ACC112 (cell line): Measurements from ENCODE around the gene GRHL1.
"Not testable (repeated sequence)": the region's sequence is repeated elsewhere in the genome, so short reads cannot be mapped to it uniquely, and the experiment has no call there.

Experiments used
- H2AFZ ChIP-seq: fragments of 200-600 bp; sonication (generic); one replicate; pipeline ENCODE4 v1.6.0; 2017; ENCODE audit warnings: antibody characterized with exemption, low read length; ENCODE audit not compliant: unreplicated experiment
- H3K27ac ChIP-seq: fragments of 200-600 bp; sonication (generic); 2 replicates; pipeline ENCODE4 v1.5.1; 2014; ENCODE audit warnings: low read depth, mild to moderate bottlenecking, antibody characterized with exemption, low read length, moderate library complexity
- H3K27me3 ChIP-seq: fragments of 200-600 bp; sonication (generic); 2 replicates; pipeline ENCODE4 v1.6.1; 2014; ENCODE audit warnings: mild to moderate bottlenecking, antibody characterized with exemption, low read length, moderate library complexity, mixed read lengths; ENCODE audit not compliant: insufficient read depth
- H3K36me3 ChIP-seq: fragments of 200-600 bp; sonication (generic); 2 replicates; pipeline ENCODE4 v1.6.1; 2016; ENCODE audit warnings: mild to moderate bottlenecking, antibody characterized with exemption, low read length, moderate library complexity, mixed read lengths; ENCODE audit not compliant: insufficient read depth
- H3K4me1 ChIP-seq: fragments of 200-600 bp; sonication (generic); one replicate; pipeline ENCODE4 v1.6.1; 2016; ENCODE audit warnings: low read length, mixed read lengths; ENCODE audit not compliant: insufficient read depth, unreplicated experiment, control insufficient read depth
- H3K4me3 ChIP-seq: fragments of 200-600 bp; sonication (generic); 2 replicates; pipeline ENCODE4 v1.5.1; 2014; ENCODE audit warnings: mild to moderate bottlenecking, low read depth, low read length
- H3K79me2 ChIP-seq: fragments of 200-600 bp; sonication (generic); one replicate; pipeline ENCODE4 v1.6.0; 2016; ENCODE audit warnings: low read length; ENCODE audit not compliant: control insufficient read depth, unreplicated experiment, insufficient read depth

GRHL1 gene

DNA sequence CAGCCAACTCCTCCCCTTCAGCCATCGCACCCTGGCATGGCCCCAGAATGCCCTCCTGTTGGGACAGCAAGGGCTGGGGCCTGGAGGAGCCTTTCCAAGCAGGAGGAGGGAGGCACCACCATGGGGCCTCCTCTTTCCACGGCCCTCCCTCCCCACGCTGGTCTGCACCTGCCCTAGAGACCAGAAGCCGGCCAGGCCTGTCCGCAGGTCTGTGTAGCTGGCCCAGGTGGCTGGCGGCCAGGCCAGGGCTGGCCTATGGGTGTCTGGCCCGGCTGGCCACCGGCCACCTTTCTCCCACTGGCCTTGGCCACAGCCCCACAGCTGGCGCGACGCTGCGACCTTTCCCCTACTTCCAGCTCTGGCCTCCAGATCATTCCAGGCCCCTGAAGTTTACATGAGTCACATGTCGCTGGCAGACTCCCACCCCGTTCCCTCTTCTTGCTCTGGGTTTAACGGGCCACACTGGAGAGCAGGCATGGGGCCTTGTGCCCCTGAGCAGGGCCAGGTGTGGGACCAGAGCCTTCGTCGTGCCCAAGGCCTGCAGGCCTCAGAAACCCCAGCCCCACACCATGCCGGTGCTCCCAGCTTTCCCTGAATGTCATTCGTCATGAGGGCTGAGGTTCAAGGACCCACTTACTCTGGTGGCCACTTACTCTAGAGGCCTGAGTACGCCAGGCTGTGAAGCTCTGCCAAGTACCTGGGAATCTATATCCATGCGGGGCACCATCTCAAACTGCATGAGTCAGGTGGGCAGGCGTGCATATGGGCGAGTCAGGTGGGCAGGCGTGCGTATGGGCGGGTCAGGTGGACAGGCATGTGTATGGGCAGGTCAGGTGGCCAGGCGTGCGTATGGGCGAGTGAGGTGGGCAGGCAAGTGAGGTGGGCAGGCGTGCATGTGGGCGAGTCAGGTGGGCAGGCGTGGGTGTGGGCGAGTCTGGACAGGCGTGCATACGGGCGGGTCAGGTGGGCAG, 58.6 kb downstream of the GRHL1 start:
- H3K79me2 ChIP-seq: no peaks in the 10 kb centered on the region
- H3K27ac ChIP-seq: no peak overlapping the region
- H3K4me1 ChIP-seq: peaks cover 22% of the 10 kb centered on the region
- H3K27me3 ChIP-seq: no peaks in the 10 kb centered on the region
- H2AFZ ChIP-seq: no peak overlapping the region
- no peaks in the 10 kb centered on the region for H3K36me3 ChIP-seq
- no peak overlapping the region for H3K4me3 ChIP-seq

DNA sequence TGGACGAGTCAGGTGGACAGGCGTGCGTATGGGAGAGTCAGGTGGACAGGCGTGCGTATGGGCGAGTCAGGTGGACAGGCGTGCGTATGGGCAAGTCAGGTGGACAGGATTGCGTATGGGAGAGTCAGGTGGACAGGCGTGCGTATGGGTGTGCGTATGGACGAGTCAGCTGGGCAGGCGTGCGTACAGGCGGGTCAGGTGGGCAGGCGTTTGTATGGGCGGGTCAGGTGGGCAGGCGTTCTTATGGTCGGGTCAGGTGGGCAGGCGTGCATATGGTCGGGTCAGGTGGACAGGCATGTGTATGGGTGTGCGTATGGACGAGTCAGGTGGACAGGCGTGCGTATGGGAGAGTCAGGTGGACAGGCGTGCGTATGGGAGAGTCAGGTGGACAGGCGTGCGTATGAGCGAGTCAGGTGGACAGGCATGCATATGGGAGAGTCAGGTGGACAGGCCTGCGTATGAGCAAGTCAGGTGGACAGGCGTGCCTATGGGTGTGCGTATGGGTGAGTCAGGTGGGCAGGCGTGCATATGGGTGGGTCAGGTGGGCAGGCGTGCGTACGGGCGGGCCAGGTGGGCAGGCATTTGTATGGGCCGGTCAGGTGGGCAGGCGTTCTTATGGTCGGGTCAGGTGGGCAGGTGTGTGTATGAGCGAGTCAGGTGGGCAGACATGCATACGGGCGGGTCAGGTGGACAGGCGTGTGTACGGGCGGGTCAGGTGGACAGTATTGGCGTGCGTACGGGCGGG, 59.5 kb downstream of the GRHL1 start:
- H3K27ac ChIP-seq, H2AFZ ChIP-seq, H3K79me2 ChIP-seq, H3K4me3 ChIP-seq, H3K36me3 ChIP-seq, H3K27me3 ChIP-seq: not testable (repeated sequence)
- peaks cover 22% of the 10 kb centered on the region for H3K4me1 ChIP-seq

DNA sequence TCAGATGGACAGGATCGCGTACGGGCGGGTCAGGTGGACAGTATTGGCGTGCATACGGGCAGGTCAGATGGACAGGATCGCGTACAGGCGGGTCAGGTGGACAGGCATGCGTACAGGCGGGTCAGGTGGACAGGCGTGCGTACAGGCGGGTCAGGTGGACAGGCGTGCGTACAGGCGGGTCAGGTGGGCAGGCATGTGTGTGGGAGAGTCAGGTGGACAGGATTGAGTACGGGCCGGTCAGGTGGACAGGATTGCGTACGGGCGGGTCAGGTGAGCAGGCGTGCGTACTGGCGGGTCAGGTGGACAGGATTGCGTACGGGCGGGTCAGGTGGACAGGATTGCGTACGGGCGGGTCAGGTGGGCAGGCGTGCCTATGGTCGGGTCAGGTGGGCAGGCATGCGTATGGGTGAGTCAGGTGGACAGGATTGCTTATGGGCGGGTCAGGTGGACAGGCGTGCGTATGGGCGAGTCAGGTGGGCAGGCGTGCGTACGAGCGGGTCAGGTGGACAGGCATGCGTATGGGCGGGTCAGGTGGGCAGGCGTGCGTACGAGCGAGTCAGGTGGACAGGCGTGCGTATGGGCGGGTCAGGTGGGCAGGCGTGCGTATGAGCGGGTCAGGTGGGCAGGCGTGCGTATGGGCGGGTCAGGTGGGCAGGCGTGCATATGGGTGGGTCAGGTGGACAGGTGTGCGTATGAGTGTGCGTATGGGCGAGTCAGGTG, 60.3 kb downstream of the GRHL1 start:
- peaks cover 22% of the 10 kb centered on the region for H3K4me1 ChIP-seq
- H3K79me2 ChIP-seq, H3K27me3 ChIP-seq, H3K27ac ChIP-seq, H3K4me3 ChIP-seq, H2AFZ ChIP-seq, H3K36me3 ChIP-seq: not testable (repeated sequence)

DNA sequence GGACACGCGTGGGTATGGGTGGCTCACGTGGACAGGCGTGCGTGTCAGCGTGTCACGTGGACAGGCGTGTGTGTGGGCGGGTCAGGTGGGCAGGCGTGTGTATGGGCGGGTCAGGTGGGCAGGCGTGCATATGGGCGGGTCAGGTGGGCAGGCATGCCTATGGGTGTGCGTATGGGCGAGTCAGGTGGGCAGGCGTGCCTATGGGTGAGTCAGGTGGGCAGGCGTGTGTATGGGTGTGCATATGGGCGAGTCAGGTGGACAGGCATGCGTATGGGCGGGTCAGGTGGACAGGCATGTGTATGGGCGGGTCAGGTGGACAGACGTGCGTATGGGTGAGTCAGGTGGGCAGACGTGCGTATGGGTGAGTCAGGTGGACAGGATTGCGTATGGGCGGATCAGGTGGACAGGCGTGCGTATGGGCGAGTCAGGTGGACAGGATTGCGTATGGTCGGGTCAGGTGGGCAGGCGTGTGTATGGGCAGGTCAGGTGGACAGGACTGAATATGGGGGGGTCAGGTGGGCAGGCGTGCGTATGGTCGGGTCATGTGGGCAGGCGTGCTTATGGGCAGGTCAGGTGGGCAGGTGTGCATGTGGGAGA, 61.0 kb downstream of the GRHL1 start:
- not testable (repeated sequence) for H3K27ac ChIP-seq, H3K4me3 ChIP-seq, H2AFZ ChIP-seq, H3K27me3 ChIP-seq, H3K79me2 ChIP-seq, H3K36me3 ChIP-seq
- H3K4me1 ChIP-seq: peaks cover 22% of the 10 kb centered on the region

DNA sequence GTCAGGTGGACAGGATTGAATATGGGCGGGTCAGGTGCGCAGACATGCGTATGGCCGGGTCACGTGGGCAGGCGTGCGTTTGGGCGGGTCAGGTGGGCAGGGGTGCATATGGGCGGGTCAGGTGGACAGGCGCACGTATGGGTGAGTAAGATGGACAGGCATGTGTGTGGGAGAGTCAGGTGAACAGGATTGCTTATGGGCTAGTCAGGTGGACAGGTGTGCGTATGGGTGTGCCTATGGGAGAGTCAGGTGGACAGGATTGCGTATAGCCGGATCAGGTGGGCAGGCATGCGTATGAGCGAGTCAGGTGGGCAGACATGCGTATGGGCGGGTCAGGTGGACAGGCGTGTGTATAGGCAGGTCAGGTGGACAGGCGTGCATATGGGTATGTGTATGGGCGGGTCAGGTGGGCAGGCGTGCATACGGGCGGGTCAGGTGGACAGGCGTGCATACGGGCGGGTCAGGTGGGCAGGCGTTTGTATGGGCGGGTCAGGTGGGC, 61.5 kb downstream of the GRHL1 start:
- Histone ChIP-seq H3K27me3 (no peaks in the 10 kb centered on the region), H3K4me1 (peaks cover 16% of the 10 kb centered on the region), H3K27ac (no peak overlapping the region), H3K4me3 (no peak overlapping the region), H2AFZ (no peak overlapping the region), H3K79me2 (no peaks in the 10 kb centered on the region), H3K36me3 (no peaks in the 10 kb centered on the region)

DNA sequence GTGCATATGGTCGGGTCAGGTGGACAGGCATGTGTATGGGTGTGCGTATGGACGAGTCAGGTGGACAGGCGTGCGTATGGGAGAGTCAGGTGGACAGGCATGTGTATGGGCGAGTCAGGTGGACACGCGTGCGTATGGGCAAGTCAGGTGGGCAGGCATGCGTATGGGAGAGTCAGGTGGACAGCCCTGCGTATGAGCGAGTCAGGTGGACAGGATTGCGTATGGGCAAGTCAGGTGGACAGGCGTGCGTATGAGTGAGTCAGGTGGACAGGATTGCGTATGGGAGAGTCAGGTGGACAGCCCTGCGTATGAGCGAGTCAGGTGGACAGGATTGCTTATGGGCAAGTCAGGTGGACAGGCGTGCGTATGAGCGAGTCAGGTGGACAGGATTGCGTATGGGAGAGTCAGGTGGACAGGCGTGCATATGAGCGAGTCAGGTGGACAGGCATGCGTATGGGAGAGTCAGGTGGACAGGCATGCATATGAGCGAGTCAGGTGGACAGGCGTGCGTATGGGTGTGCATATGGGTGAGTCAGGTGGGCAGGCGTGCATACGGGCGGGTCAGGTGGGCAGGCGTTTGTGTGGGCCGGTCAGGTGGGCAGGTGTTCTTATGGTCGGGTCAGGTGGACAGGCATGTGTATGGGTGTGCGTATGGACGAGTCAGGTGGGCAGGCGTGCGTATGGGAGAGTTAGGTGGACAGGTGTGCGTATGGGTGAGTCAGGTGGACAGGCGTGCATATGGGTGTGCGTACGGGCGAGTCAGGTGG, 62.3 kb downstream of the GRHL1 start:
- not testable (repeated sequence) for H2AFZ ChIP-seq, H3K27ac ChIP-seq, H3K4me3 ChIP-seq, H3K4me1 ChIP-seq, H3K79me2 ChIP-seq, H3K36me3 ChIP-seq, H3K27me3 ChIP-seq

DNA sequence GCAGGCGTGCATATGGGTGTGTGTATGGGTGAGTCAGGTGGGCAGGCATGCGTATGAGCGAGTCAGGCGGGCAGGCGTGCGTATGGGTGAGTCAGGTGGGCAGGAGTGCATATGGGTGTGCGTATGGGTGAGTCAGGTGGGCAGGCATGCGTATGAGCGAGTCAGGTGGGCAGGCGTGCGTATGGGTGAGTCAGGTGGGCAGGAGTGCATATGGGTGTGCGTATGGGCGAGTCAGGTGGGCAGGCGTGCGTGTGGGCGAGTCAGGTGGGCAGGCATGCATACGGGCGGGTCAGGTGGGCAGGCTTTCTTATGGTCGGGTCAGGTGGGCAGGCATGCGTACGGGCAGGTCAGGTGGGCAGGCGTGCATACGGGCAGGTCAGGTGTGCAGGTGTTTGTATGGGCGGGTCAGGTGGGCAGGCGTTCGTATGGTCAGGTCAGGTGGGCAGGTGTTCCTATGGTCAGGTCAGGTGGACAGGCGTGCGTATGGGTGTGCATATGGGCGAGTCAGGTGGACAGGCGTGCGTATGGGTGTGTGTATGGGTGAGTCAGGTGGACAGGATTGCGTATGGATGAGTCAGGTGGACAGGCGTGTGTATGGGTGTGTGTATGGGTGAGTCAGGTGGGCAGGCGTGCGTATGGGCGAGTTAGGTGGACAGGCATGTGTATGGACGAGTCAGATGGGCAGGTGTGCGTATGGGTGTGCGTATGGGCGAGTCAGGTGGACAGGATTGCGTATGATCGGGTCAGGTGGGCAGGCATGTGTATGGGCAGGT, 63.1 kb downstream of the GRHL1 start:
- Histone ChIP-seq H2AFZ (no peak overlapping the region), H3K36me3 (no peaks in the 10 kb centered on the region), H3K79me2 (no peaks in the 10 kb centered on the region), H3K4me3 (no peak overlapping the region), H3K27me3 (no peaks in the 10 kb centered on the region), H3K4me1 (peaks cover 10% of the 10 kb centered on the region), H3K27ac (no peak overlapping the region)

DNA sequence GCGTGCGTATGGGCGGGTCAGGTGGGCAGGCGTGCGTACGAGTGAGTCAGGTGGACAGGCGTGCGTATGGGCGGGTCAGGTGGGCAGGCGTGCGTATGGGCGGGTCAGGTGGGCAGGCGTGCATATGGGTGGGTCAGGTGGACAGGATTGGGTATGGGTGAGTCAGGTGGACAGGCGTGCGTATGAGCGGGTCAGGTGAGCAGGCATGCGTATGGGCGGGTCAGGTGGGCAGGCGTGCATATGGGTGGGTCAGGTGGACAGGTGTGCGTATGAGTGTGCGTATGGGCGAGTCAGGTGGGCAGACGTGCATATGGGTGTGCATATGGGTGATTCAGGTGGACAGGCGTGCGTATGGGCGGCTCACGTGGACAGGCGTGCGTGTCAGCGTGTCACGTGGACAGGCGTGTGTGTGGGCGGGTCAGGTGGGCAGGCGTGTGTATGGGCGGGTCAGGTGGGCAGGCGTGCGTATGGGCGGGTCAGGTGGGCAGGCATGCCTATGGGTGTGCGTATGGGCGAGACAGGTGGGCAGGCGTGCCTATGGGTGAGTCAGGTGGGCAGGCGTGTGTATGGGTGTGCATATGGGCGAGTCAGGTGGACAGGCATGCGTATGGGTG, 64.0 kb downstream of the GRHL1 start:
- H3K36me3 ChIP-seq, H2AFZ ChIP-seq, H3K79me2 ChIP-seq, H3K27ac ChIP-seq, H3K4me1 ChIP-seq, H3K4me3 ChIP-seq, H3K27me3 ChIP-seq: not testable (repeated sequence)
